HepG2 (cell line): ENCODE results near the gene CCDC170.

ENCODE experiments used
- BCL6 ChIP-seq: IDR thresholded peaks from 2 replicates; pipeline ENCODE4 v1.6.1; 2016; ENCODE audit warnings: missing genetic modification reagents, missing compliant biosample characterization
- CENPT ChIP-seq: sonication (generic); formaldehyde crosslinking; IDR thresholded peaks from 2 replicates; pipeline ENCODE4 v1.8.0; 2022; ENCODE audit warnings: low read depth, mild to moderate bottlenecking, moderate library complexity, missing genetic modification reagents
- CTCF ChIP-seq: sonication (generic); formaldehyde crosslinking; IDR thresholded peaks from 2 replicates; pipeline ENCODE4 v1.5.0; 2020; ENCODE audit warnings: mild to moderate bottlenecking, missing genetic modification reagents, moderate library complexity
- ETV6 ChIP-seq: sonication (generic); formaldehyde crosslinking; conservative IDR thresholded peaks from 2 replicates; pipeline ENCODE4 v1.4.0; 2020; ENCODE audit warnings: missing genetic modification reagents
- KLF16 ChIP-seq, 2 experiments: sonication (generic) in 1 of 2; formaldehyde crosslinking in 1 of 2; IDR thresholded peaks; 2 replicates each; pipeline versions ENCODE4 v1.6.1 to v1.8.0; 2016 to 2023; ENCODE audit warnings: missing genetic modification reagents in 2 of 2, missing compliant biosample characterization in 1 of 2
- RAD21 ChIP-seq: fragments of 450-650 bp; formaldehyde crosslinking; IDR thresholded peaks from 2 replicates; pipeline ENCODE4 v1.5.0; 2020; ENCODE audit warnings: mild to moderate bottlenecking
- SMAD3 ChIP-seq: sonication (generic); formaldehyde crosslinking; IDR thresholded peaks from 2 replicates; pipeline ENCODE4 v1.4.0; 2020; ENCODE audit warnings: missing genetic modification reagents
- TAF1 ChIP-seq: sonication (generic); formaldehyde crosslinking; IDR thresholded peaks from 2 replicates; pipeline ENCODE4 v1.4.0; 2020; ENCODE audit warnings: missing genetic modification reagents
- ZFP91 ChIP-seq: sonication (generic); formaldehyde crosslinking; IDR thresholded peaks from 2 replicates; pipeline ENCODE4 v1.9.0; 2022; ENCODE audit warnings: missing genetic modification reagents, mild to moderate bottlenecking, borderline replicate concordance
- ZNF350 ChIP-seq: sonication (generic); formaldehyde crosslinking; IDR thresholded peaks from 2 replicates; pipeline ENCODE4 v1.4.0; 2020; ENCODE audit warnings: mild to moderate bottlenecking, low read depth, missing genetic modification reagents, borderline replicate concordance
- ZNF576 ChIP-seq: sonication (generic); formaldehyde crosslinking; IDR thresholded peaks from 2 replicates; pipeline ENCODE4 v1.4.0; 2020; ENCODE audit warnings: mild to moderate bottlenecking, missing genetic modification reagents
- ZNF878 ChIP-seq: sonication (generic); formaldehyde crosslinking; IDR thresholded peaks from 2 replicates; pipeline ENCODE4 v1.8.1; 2023; ENCODE audit warnings: mild to moderate bottlenecking, missing genetic modification reagents, moderate library complexity
- ZNF883 ChIP-seq: sonication (generic); formaldehyde crosslinking; IDR thresholded peaks from 2 replicates; pipeline ENCODE4 v1.5.1; 2020; ENCODE audit warnings: mild to moderate bottlenecking, missing genetic modification reagents; ENCODE audit errors: not compliant biosample characterization

GRCh38 chr6:151499551-151499950, 5.7 kb downstream of the CCDC170 start:
- TF ChIP-seq KLF16 (CRISPR knock-in tag; IDR thresholded peaks at IDR 0.05): no peak
- no peak for TF ChIP-seq RAD21 (CRISPR knock-in tag)
- no peak for TF ChIP-seq ZFP91
- no peak for TF ChIP-seq ETV6
- no peak for TF ChIP-seq CTCF (CRISPR knock-in tag)
- TF ChIP-seq ZNF883 (CRISPR knock-in tag): no peak
- TF ChIP-seq CENPT (CRISPR knock-in tag): no peak
- TF ChIP-seq ZNF350 (CRISPR knock-in tag): no peak
- no peak for TF ChIP-seq TAF1 (CRISPR knock-in tag)
- no peak for TF ChIP-seq ZNF576 (CRISPR knock-in tag)
- no peak for TF ChIP-seq BCL6
- TF ChIP-seq ZNF878 (CRISPR knock-in tag): no peak
- TF ChIP-seq SMAD3 (CRISPR knock-in tag): no peak
